ENCODE data around the gene PKNOX2. TPM values are rescaled to one million over a fixed set of nuclear protein-coding genes. Genes with fewer than 3 reads are reported as not detected.

PKNOX2 gene
- total RNA-seq, 2 donors from 2014 or later = not detected

- no peaks in the 10 kb centered on the region for H3K36me3 Mint-ChIP-seq
- DNase-seq (ENCODE audit: low spot score) = no peak
- H3K4me1 Mint-ChIP-seq (ENCODE audit: low read depth in 2 of 2) = no peaks in the 10 kb centered on the region
- no peak overlapping the region for H3K4me3 Mint-ChIP-seq
- no peak for ATAC-seq
- no peaks in the 10 kb centered on the region for H3K9me3 Mint-ChIP-seq
- no peak overlapping the region for H3K27ac Mint-ChIP-seq
- peaks cover 35 to 38% of the 10 kb centered on the region in 2 donors for H3K27me3 Mint-ChIP-seq
Observed at GRCh38 chr11:125376856-125377255, 212.3 kb downstream of the PKNOX2 start.

GRCh38 chr11:125378083-125378482 is 213.5 kb downstream of the PKNOX2 start:
- Mint-ChIP-seq H3K27ac (no peak overlapping the region), H3K4me3 (no peak overlapping the region), H3K36me3 (no peaks in the 10 kb centered on the region), H3K4me1 (ENCODE audit: low read depth in 2 of 2) (no peaks in the 10 kb centered on the region), H3K27me3 (peaks cover 29 to 33% of the 10 kb centered on the region in 2 donors), H3K9me3 (no peaks in the 10 kb centered on the region)
- ATAC-seq = no peak
- DNase-seq (ENCODE audit: low spot score) = no peak

- no peaks in the 10 kb centered on the region for H3K9me3 Mint-ChIP-seq
- DNase-seq (ENCODE audit: low spot score) (no peak), ATAC-seq (no peak)
- peaks cover 24 to 30% of the 10 kb centered on the region in 2 donors for H3K27me3 Mint-ChIP-seq
- H3K36me3 Mint-ChIP-seq = no peaks in the 10 kb centered on the region
- no peak overlapping the region for H3K4me3 Mint-ChIP-seq
- H3K27ac Mint-ChIP-seq = no peak overlapping the region
- no peaks in the 10 kb centered on the region for H3K4me1 Mint-ChIP-seq (ENCODE audit: low read depth in 2 of 2)
Observed at GRCh38 chr11:125378571-125378970, 214.0 kb downstream of the PKNOX2 start.

GRCh38 chr11:125379565-125379964 is 215.0 kb downstream of the PKNOX2 start:
- no peaks in the 10 kb centered on the region for H3K4me1 Mint-ChIP-seq (ENCODE audit: low read depth in 2 of 2)
- no peak for DNase-seq (ENCODE audit: low spot score)
- H3K36me3 Mint-ChIP-seq = no peaks in the 10 kb centered on the region
- no peak for ATAC-seq
- H3K9me3 Mint-ChIP-seq = no peaks in the 10 kb centered on the region
- H3K4me3 Mint-ChIP-seq = no peak overlapping the region
- H3K27me3 Mint-ChIP-seq = peaks cover 22 to 28% of the 10 kb centered on the region in 2 donors
- no peak overlapping the region for H3K27ac Mint-ChIP-seq

- Mint-ChIP-seq H3K27ac (no peak overlapping the region), H3K9me3 (no peaks in the 10 kb centered on the region), H3K27me3 (peaks cover 22 to 28% of the 10 kb centered on the region in 2 donors), H3K4me3 (no peak overlapping the region), H3K4me1 (ENCODE audit: low read depth in 2 of 2) (no peaks in the 10 kb centered on the region), H3K36me3 (no peaks in the 10 kb centered on the region)
- DNase-seq (ENCODE audit: low spot score) = no peak
- no peak for ATAC-seq
Observed at GRCh38 chr11:125379981-125380380, 215.4 kb downstream of the PKNOX2 start.

- Mint-ChIP-seq H3K27me3 (peaks cover 22 to 24% of the 10 kb centered on the region in 2 donors), H3K27ac (no peak overlapping the region), H3K4me3 (no peak overlapping the region), H3K36me3 (no peaks in the 10 kb centered on the region), H3K9me3 (no peaks in the 10 kb centered on the region), H3K4me1 (ENCODE audit: low read depth in 2 of 2) (no peaks in the 10 kb centered on the region)
- peak in 1 of 2 donors; percentile 29 for ATAC-seq
- no peak for DNase-seq (ENCODE audit: low spot score)
Observed at GRCh38 chr11:125380756-125381445, 216.3 kb downstream of the PKNOX2 start.

GRCh38 chr11:125381499-125382044 is 217.0 kb downstream of the PKNOX2 start:
- H3K27me3 Mint-ChIP-seq = peaks cover 22% of the 10 kb centered on the region in 2 donors
- no peaks in the 10 kb centered on the region for H3K36me3 Mint-ChIP-seq
- no peak overlapping the region for H3K4me3 Mint-ChIP-seq
- no peaks in the 10 kb centered on the region for H3K9me3 Mint-ChIP-seq
- no peak for ATAC-seq
- no peak overlapping the region for H3K27ac Mint-ChIP-seq
- H3K4me1 Mint-ChIP-seq (ENCODE audit: low read depth in 2 of 2) = no peaks in the 10 kb centered on the region
- no peak for DNase-seq (ENCODE audit: low spot score)

GRCh38 chr11:125382314-125382791 is 217.8 kb downstream of the PKNOX2 start:
- no peaks in the 10 kb centered on the region for H3K4me1 Mint-ChIP-seq (ENCODE audit: low read depth in 2 of 2)
- no peaks in the 10 kb centered on the region for H3K9me3 Mint-ChIP-seq
- H3K4me3 Mint-ChIP-seq = no peak overlapping the region
- H3K27me3 Mint-ChIP-seq = peaks cover 16 to 18% of the 10 kb centered on the region in 2 donors
- no peak for DNase-seq (ENCODE audit: low spot score)
- ATAC-seq = no peak
- no peak overlapping the region for H3K27ac Mint-ChIP-seq
- H3K36me3 Mint-ChIP-seq = no peaks in the 10 kb centered on the region

- Mint-ChIP-seq H3K36me3 (no peaks in the 10 kb centered on the region), H3K27ac (no peak overlapping the region), H3K27me3 (peaks cover 14 to 19% of the 10 kb centered on the region in 2 donors), H3K4me3 (no peak overlapping the region), H3K4me1 (ENCODE audit: low read depth in 2 of 2) (no peaks in the 10 kb centered on the region), H3K9me3 (no peaks in the 10 kb centered on the region)
- ATAC-seq (no peak), DNase-seq (ENCODE audit: low spot score) (no peak)
Observed at GRCh38 chr11:125382822-125383221, 218.3 kb downstream of the PKNOX2 start.

- Mint-ChIP-seq H3K36me3 (no peaks in the 10 kb centered on the region), H3K27me3 (peaks cover 15 to 16% of the 10 kb centered on the region in 2 donors), H3K9me3 (no peaks in the 10 kb centered on the region), H3K27ac (no peak overlapping the region), H3K4me1 (ENCODE audit: low read depth in 2 of 2) (no peaks in the 10 kb centered on the region), H3K4me3 (no peak overlapping the region)
- no peak for ATAC-seq
- DNase-seq (ENCODE audit: low spot score) = no peak
Observed at GRCh38 chr11:125384825-125385224, 220.3 kb downstream of the PKNOX2 start.

GRCh38 chr11:125387901-125388300 is 223.3 kb downstream of the PKNOX2 start:
- Mint-ChIP-seq H3K27ac (no peak overlapping the region), H3K36me3 (no peaks in the 10 kb centered on the region), H3K27me3 (peaks cover 18 to 25% of the 10 kb centered on the region in 2 donors), H3K4me1 (ENCODE audit: low read depth in 2 of 2) (no peaks in the 10 kb centered on the region), H3K4me3 (no peak overlapping the region), H3K9me3 (no peaks in the 10 kb centered on the region)
- ATAC-seq (no peak), DNase-seq (ENCODE audit: low spot score) (no peak)

GRCh38 chr11:125388611-125389010 is 224.1 kb downstream of the PKNOX2 start:
- no peaks in the 10 kb centered on the region for H3K9me3 Mint-ChIP-seq
- no peak overlapping the region for H3K4me3 Mint-ChIP-seq
- H3K27ac Mint-ChIP-seq = no peak overlapping the region
- peaks cover 23 to 32% of the 10 kb centered on the region in 2 donors for H3K27me3 Mint-ChIP-seq
- ATAC-seq = no peak
- no peaks in the 10 kb centered on the region for H3K36me3 Mint-ChIP-seq
- DNase-seq (ENCODE audit: low spot score) = no peak
- H3K4me1 Mint-ChIP-seq (ENCODE audit: low read depth in 2 of 2) = no peaks in the 10 kb centered on the region

- Mint-ChIP-seq H3K27me3 (peaks cover 23 to 33% of the 10 kb centered on the region in 2 donors), H3K27ac (no peak overlapping the region), H3K36me3 (no peaks in the 10 kb centered on the region), H3K4me1 (ENCODE audit: low read depth in 2 of 2) (no peaks in the 10 kb centered on the region), H3K4me3 (no peak overlapping the region), H3K9me3 (no peaks in the 10 kb centered on the region)
- no peak for ATAC-seq
- DNase-seq (ENCODE audit: low spot score) = no peak
Observed at GRCh38 chr11:125389339-125390166, 225.0 kb downstream of the PKNOX2 start.

GRCh38 chr11:125390946-125391345 is 226.4 kb downstream of the PKNOX2 start:
- Mint-ChIP-seq H3K36me3 (no peaks in the 10 kb centered on the region), H3K9me3 (no peaks in the 10 kb centered on the region), H3K4me3 (no peak overlapping the region), H3K4me1 (ENCODE audit: low read depth in 2 of 2) (no peaks in the 10 kb centered on the region), H3K27me3 (peaks cover 27 to 45% of the 10 kb centered on the region in 2 donors), H3K27ac (no peak overlapping the region)
- DNase-seq (ENCODE audit: low spot score) = no peak
- ATAC-seq = no peak

Data from natural killer cell treated with Interleukin-12 subunit alpha and Interleukin-12 subunit beta and Interleukin-15 and Interleukin-18, amount 100 ng/mL, for 72 hours (primary cell).